HG02571 (cell line): Measurements from ENCODE around the gene MMAB.

ENCODE experiments used
- ATAC-seq: cut with Tn5 transposase; IDR thresholded peaks from one replicate; pipeline ENCODE4 v1.9.1; 2021; ENCODE audit warnings: mild to moderate bottlenecking, moderate library complexity; ENCODE audit not compliant: unreplicated experiment

The MMAB gene

DNA sequence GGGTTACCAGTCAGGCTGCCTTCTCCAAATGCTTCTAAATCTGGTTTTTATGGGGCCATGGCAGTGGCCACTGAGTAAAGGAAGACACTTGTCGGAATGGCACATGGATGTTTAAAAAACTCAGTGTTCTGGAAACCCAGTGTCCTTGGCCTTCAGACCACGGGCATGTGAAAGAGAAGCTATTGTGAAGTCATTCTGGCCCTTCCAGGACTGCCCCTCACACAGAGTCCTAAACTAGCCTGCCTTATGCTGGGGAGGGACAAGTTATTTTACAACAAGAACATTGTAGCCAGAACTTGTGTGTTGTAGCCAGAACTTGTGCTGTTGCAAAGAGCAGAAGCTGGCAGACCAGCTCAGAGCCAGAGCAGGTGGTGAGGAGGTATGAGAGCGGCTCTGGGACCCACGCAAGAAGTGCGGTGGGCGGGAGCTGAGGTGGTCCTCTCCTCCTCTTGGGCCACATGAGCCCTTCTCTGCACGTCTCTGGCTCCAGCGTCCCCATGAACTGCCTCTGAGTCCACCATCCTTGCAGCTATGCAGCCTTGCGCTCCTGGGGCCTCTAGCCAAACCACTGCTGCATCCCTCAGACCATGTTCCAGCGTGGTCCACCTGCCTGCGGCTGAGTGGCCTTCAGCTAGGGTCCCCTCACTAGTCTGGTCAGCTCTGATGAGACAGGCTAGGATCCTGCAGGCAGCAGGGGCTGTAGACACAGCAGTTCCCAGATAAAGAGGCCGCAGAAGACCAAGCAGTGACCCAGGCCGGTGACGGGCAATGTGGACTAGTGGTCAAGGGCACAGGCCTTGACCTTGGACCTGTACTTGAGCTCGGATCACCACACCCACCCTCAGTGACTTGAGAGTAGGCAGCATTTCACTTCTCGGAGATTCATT lies 32.5 kb downstream of the MMAB start:
- ATAC-seq, result no peak

DNA sequence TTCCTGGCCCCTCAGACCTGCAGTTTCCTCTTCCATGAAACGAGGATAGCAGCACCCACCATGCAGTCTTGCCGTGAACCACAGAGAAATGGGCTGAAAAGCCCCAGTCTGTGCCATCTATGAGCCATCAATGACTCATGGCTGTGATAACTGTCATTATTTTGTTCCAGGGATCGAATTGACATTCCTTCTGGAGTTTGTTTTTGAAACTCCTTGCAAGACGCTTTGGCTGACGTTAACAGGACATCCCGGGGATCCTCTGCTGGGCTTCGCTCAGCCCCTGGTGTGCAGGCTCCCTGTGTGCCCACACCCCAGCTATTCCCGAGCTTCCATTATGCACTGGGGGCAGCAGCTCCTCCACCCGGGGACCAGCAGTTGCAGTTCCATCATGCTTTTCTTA lies 33.8 kb downstream of the MMAB start:
- no peak for ATAC-seq

DNA sequence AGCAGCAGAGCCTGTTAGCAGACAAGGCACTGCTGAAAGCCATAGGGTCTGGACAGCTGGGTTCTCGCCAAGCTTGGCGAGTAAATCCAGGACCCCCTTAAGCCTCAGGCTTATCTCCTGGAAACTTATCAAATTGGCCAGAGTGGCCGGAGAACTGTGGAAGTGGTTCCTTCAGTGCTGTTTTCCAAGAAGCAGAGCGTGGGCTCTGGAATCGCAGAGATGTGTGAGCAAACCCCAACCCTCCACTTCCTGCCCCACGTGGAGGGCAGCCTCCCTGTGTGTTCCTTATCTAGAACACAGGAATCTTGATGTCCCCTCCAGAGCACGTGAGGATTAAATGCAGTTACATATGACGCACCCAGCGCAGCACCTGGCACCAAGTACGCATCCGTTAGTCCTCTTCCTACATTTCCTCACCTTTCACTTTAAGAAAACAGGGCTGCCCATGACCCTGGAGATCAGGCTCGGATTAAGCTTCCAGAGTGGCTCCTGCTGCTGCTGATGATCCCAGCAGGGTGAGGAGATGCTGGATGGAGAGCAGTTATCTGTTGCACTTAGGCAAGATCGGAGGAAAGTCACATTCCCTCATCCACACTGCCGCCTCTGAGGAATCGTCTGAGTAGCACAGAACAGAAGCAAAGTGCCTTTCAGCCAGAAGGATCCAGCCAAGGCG lies 35.0 kb downstream of the MMAB start:
- no peak for ATAC-seq

DNA sequence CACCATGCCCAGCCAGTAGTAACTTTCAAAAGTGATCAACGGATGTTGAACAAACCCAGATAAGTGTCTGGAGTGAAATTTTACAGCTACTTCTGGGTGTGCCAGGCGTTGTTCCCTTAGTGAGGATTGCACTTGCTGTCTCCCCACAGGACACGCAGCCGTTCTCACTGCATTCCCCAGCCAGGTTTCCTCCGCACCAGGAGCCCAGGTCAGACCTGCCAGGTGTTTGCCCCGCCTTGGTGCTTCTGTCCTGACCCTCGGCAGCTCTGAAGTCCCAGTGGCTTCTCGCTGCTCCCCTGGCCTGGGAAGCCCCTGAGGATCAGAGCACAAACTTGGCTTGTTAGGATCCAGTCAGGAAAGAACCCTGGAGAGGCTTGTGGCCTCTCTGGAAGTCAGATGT lies 36.2 kb downstream of the MMAB start:
- ATAC-seq, result no peak

DNA sequence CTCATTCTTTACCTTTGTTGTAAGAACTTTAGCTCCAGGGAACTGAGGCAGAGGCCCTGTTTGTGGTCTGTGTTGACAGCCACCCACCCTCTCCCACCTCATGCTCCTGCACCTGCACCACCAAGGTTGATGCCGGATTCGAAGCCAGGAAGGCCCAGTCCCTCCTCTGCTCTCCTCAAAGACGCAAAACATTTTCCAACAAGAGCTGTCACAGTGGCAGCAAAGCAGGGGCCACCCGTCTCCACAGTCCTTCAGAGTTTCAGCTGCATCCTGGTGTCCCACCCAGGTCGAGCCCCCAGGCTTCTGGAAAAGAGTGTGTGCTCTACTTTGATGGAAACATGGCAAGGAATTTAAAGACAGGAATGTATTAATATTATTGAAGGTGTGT lies 37.4 kb downstream of the MMAB start:
- no peak for ATAC-seq

DNA sequence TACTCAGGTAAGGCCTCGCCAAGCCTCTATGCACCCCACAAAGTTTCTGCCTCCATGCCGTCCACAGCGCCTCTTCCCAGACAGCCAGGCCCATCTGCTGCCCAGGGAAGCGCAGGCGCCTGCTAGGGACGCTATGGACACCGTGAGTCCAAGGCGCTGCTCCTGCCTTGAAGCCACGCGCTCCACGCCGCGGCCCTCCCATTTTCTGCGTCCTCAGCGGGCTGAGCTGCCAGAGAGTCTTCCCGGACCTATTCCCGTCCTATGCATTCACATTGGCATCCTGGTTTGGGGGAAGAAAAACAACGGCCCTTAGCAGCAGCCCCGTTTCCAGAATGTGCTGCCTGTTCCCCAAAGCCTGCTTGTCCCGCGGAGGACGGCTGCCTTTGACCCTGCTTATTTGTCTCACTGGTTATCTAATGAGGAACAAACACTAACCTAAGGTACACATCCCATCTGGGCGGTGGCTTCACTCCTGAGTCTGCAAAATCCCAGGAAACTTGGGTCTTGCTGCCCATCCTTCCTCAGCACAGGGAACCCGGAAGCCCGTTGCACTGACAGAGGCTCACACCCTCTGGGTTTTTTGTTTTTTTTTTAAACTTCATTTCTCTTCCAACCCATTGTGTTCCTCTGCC lies 38.0 kb downstream of the MMAB start:
- ATAC-seq, result no peak

DNA sequence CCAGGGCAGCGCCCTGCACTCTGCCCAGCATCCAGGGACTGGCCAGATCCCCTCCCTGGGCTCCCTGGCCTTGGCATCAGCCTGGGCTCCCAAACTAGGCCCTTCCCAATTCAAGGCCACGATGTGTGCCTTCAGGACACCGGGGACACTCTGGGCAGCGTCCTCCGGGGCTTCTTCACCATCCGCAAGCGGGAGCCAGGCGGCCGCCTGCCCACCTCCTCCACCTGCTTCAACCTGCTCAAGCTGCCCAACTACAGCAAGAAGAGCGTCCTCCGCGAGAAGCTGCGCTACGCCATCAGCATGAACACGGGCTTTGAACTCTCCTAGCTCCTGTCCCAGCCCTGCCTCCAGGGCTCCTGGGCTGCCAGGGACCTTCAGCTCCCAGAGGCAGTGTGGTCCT lies 38.8 kb downstream of the MMAB start:
- ATAC-seq, result no peak

DNA sequence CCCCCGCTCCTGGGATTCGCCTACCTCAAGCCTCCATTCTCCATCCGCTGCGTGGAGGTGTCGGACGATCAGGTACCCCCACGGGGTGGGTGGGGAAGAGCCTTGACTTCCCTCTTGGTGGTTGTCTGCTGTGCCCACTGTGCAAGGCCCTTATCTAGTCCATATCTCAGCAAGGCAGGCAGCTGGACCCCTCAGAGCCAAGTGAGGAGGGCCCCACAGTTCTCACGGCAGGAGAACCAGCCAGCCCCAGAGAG lies 39.9 kb downstream of the MMAB start:
- no peak for ATAC-seq

DNA sequence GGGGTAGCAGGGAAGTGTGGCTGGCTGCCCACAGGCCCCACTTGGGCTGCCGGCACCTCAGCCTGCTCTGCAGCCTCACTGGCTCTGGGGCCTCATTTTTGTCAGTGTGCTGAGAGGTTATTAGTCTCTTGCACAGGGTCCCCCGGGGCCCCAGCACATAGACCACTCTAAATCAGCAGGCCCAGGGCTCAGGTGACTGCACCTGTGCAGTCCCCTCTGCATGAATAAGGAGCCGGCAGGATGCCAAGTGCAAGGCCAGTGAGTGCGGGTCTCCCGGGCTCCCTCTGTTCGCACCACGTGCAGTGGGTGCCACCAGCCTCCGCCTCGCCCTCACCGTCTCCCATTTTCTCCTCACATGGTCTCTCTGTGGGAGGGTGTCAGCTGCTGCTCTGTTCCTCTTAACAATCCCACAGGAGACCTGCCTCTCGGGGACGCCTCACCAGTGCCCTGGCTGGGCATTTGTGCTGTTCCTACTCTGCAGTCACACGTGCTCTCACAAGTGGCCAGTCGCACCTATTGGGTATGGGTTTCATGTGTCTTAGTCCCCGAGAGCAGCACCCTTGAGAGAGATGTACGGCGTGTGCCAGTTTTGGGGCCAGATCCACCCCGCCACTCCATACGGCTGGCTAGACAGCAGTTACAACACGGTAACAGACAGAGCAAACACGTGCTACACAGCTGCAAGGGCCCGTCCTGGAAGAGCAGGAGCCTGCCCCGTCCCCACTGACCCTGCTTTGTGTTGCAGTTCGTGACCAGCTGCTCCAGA lies 40.4 kb downstream of the MMAB start:
- no peak for ATAC-seq

DNA sequence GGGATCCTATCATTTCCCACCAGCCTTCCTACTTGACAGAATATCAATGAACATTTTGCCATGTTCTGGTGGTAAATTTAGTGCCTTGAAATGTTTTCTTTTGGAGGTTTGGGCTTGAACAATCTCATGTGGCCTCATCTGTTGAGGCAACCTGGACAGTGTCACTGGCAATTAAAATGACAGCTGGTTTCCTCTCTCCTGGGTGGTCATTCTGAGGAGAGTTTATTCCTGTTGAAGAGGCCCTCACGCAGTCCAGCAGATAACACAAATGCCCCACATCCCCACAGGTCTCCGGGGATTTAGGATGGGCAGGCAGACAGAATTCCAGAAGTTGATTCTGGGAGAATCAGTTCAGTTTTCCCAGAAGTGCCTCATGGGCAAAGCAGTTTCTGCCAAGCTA lies 41.9 kb downstream of the MMAB start:
- no peak for ATAC-seq

DNA sequence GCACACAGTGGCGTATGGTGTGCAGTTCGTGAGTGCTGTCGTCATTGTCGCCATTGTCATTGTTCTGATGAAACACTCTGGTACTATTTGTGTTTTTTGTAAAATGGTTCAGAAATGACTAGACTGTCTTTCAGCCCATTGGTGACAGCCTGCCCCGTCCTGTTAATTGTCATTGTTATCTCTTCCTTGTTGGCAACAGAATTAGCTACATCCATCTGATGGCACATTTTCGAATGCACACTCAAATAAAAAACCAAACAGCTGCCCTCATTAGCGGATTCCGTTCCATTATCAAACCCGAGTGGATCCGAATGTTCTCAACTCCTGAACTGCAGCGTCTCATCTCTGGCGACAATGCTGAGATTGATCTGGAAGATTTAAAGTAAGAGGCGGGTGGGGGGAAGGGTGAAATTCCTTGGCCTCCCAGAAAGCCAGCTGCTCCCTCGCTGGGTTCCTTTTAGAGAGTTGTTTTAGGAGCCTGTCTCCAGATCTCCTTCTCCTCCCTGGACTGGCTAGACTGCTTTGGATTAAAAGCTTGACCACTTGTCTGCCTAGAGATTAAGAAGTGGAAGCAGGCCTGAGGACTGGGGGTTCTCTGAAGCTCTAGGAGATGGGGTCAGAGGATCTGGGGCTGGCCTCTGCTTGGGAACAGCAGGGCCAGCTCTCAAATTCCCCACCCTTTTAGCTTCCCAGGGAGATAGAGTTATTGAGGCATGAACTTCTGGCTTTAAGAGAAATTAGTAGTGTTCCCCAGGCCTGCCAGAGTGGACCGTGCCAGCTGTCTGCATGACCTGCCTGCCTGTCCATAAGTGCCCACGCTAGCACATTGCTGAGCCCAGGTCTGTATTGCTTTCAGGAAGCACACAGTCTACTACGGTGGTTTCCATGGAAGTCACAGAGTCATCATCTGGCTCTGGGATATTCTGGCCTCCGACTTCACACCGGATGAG lies 43.3 kb downstream of the MMAB start:
- no peak for ATAC-seq

DNA sequence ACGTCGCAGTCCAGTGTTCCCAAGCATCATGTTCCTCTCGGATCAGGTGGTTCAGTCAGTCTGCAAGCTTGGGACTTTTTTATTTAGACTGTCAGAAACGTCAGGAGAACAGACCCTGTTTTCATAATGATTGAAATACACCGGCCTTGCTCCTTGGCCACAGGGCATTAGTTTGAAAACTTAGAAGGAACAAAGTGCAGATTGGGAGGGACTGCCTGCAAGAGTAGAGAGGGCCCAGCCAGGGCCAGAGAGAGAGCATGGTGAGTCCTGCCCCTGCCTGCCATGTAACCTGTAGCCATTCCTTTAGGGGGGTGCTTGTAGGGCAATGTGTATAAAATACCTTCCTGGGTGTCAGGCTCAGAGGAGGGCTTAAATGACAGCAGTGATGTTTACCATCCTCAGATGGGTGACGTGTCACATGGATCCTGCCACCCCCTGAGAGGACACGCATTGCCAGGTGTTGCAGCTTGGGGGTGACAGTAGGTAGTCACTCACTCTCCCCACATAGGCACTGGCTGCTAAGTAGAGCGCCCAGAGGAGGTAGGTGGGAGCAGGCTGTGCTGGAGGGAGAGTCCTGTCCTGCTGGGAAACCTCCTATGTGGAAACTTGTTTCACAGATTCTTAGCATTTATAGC lies 45.7 kb downstream of the MMAB start:
- no peak for ATAC-seq

DNA sequence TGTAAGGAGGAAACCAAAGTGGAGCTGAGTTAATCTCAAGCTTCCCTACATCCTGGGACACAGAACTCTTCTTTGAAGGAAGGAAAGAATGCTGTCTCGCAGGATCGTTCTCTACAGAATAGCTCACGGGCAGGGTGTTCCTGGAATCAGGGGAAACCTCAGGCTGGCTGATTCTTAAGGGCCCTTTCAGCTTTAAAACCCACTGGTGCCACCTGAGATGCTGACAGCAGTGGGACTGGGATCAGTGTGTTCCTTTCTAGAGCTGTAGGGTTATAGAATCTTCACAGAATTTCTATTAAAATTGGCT lies 48.1 kb downstream of the MMAB start:
- ATAC-seq, result no peak

DNA sequence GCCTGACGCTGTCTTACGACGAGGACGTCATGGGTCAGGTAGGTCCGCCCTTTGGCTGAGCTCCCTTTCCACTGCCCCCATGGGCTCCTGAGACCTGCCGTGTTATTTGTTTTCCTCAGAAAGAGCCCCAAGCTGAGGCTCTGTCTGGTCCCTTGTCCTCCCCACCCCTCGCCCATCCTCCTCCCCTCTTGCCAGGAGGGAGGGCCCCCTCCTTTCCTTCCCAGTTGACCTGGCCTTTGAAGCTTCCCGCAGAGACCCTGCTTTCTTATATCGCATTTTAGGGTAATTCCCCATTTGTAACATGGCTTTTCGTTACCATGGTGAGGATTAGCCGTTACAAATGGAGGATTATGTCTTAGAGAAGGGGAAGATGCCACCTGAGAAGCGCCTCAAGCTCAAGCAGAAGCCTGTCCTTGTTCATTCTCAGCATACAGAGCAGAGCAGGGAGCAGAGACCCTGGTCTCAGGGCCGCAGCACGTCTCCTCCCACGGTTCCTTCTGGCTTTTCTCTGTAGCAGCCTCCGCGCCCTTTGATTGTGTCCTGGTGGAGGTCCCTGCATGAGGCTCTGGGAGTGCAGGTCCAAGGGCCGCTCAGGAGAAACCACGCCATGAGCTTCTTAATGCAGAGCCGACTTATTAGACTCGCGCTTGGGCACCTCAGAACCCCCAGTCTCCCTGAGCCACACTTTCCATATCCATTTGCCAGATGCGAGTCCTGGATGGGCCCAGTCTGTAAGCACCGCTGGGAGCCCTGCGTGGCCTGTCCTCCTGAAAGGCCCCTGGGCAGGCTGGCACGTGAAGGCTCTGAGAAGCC lies 48.6 kb downstream of the MMAB start:
- ATAC-seq, result no peak

DNA sequence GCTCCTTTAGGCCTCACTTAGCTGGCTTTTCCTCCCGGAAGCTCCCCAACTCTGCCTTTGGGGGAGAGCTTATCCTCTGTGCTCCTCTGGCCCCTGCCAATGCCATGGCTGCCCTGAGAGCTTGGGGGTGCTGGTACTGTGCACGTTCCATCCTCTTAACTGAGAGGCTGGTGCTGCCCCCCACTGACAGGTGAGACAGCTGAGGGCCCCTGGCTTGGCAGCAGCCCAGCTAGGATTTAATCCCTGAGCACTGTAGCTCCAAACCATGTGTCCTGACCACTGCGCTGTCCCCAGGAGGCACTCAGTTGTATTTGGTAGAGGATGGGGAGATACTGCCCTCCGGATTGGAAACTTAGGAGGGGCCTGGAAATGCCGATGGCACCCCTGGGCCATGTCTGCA lies 49.8 kb downstream of the MMAB start:
- ATAC-seq, result no peak

DNA sequence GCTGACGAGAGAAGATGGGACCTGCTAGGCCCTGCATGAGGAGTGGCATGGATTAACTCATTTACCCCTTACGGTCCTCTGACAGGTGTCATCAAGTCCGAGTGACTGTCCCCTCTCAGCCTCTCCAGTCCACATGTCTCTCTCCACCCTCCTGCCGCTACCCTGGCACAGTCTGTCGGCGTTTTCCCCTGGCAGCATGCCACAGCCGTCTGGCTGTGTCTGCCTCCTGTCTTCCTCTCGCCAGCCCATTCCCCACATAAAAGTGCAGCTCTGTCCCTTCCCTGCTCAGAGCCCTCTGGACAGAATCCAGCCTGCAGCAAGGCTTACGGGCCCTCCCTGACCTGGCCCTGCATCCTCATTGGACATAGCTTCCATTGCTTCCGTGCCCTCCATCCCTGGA lies 50.2 kb downstream of the MMAB start:
- no peak for ATAC-seq

DNA sequence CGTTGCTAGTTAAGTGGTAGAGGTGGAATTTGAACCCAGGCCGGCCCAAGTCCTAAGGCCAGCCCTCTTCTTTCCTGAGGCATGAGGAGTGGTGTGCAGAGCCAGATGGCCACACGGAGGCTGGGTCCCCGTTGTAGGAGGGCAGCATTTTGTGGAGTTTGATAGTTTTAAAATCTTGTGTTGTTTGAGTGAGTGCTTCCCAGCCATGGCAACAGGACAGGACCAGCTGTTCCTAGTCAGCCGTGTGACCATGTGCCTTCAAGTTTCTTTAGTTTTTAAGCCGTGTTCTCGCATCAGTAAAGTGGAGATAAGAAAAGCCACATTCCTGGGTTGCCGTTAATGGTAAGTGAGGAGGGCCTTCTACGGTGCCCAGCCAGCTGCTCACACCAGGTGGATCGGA lies 51.5 kb downstream of the MMAB start:
- ATAC-seq, result no peak

DNA sequence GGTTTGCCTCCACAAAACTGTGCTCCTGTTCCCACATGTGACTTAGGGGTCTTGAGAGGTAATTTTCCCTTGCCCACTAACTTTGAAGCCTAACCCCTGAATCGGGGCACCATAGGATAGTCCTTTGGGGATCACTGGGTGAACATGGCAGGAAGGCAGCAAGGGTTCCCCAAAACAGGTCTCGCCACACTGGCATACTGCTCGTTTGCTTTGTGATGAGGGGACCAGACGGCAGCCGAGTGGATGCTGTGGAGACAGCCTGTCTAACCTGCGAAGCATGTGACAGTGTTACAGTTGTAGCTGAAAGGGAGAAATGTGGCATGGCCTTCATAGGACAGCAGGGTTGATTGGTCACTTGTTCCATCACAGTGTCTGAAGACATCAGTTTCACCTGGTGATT lies 53.5 kb downstream of the MMAB start:
- no peak for ATAC-seq
